HepG2 (cell line): ENCODE data around the gene SRRM2. TPM values are rescaled to one million over a fixed set of nuclear protein-coding genes. Genes with fewer than 3 reads are reported as not detected.

Experiments
- ATAC-seq: fragments of 200-7000 bp; cut with Tn5 transposase; 3 replicates; pipeline ENCODE4 v1.9.1; 2020; ENCODE audit warnings: mild to moderate bottlenecking, moderate library complexity
- BruUV-seq: library from RNA; stranded (reverse); fragments of 400-500 nt; replicated peaks from 2 replicates; lab custom pipeline; 2021; lab: Mats Ljungman, UMichigan
- CTCF ChIA-PET: fragments of 300-600 bp; formaldehyde crosslinking; extraction: SDS; loops from one replicate; lab custom pipeline; 2021; ENCODE audit warnings: low total read pairs, inconsistent platforms, low intra/inter-chr PET ratio; lab: Yijun Ruan, JAX
- POLR2A ChIA-PET: fragments of 350-600 bp; sonication (Branson Sonifier 250); formaldehyde crosslinking; loops from one replicate; lab custom pipeline; 2020; ENCODE audit warnings: antibody characterized with exemption, inconsistent platforms; lab: Yijun Ruan, JAX
- DNase-seq: peaks from one replicate; pipeline ENCODE4 v3.0.0-alpha.2; 2015; ENCODE audit warnings: low spot score
- FAIRE-seq: peaks from 3 replicates; lab custom pipeline; 2011; peaks lifted over from hg19 to GRCh38; lab: Jason Lieb, UNC
- H2AFZ ChIP-seq: one replicate; pipeline ENCODE4 v1.6.1; 2011; ENCODE audit warnings: low read length, inconsistent platforms
- H3K27ac ChIP-seq: fragments of 300-600 bp; 3 replicates; pipeline ENCODE4 v1.8.0; 2011; ENCODE audit warnings: mixed run types, mild to moderate bottlenecking, mixed read lengths, low read length, inconsistent platforms; ENCODE audit not compliant: insufficient read depth; ENCODE audit errors: extremely low read length
- H3K27me3 ChIP-seq, 2 experiments: fragments of 200-600 bp in 1 of 2; 2 replicates in 1 of 2; 3 replicates in 1 of 2; pipeline versions ENCODE4 v1.6.0 to v1.8.0; 2011; ENCODE audit warnings: low read length in 2 of 2, mild to moderate bottlenecking in 2 of 2, moderate library complexity in 2 of 2, inconsistent platforms in 1 of 2; ENCODE audit not compliant: insufficient read depth in 2 of 2, control insufficient read depth in 1 of 2
- H3K36me3 ChIP-seq, 2 experiments: fragments of 200-600 bp in 1 of 2; replicated peaks in 1 of 2; 2 replicates in 1 of 2; 3 replicates in 1 of 2; pipeline versions ENCODE4 v1.5.1 to v1.8.0; 2011; ENCODE audit warnings: low read length in 2 of 2, inconsistent platforms in 1 of 2; ENCODE audit not compliant: insufficient read depth in 2 of 2, control insufficient read depth in 1 of 2
- H3K4me1 ChIP-seq: 2 replicates; pipeline ENCODE4 v1.5.1; 2012; ENCODE audit warnings: low read length, inconsistent platforms; ENCODE audit not compliant: insufficient read depth
- H3K4me2 ChIP-seq: 2 replicates; pipeline ENCODE4 v1.6.0; 2011; ENCODE audit warnings: low read depth, low read length, inconsistent platforms
- H3K4me3 ChIP-seq, 3 experiments: fragments of 200-600 bp in 1 of 3; sonication (generic), shearing (Covaris generic) in 1 of 3; replicated peaks in 1 of 3; 2 replicates each; pipeline ENCODE4 v1.5.1; 2011 to 2016; ENCODE audit warnings: low read length in 3 of 3, inconsistent platforms in 2 of 3, low read depth in 2 of 3, mild to moderate bottlenecking in 2 of 3, control low read depth in 1 of 3, mixed read lengths in 1 of 3; ENCODE audit not compliant: insufficient read depth in 1 of 3
- H3K79me2 ChIP-seq: one replicate; pipeline ENCODE4 v1.6.1; 2011; ENCODE audit warnings: low read length, inconsistent platforms; ENCODE audit not compliant: insufficient read depth
- H3K9ac ChIP-seq: 2 replicates; pipeline ENCODE4 v1.6.0; 2011; ENCODE audit warnings: mild to moderate bottlenecking, low read depth, low read length, inconsistent platforms; ENCODE audit not compliant: insufficient read depth
- H3K9me3 ChIP-seq: 2 replicates; pipeline ENCODE4 v1.5.1; 2012; ENCODE audit warnings: mild to moderate bottlenecking, low read length
- H4K20me1 ChIP-seq: 2 replicates; pipeline ENCODE4 v1.6.0; 2011; ENCODE audit warnings: inconsistent platforms, mild to moderate bottlenecking, low read length, moderate library complexity; ENCODE audit not compliant: insufficient read depth
- ARID2 ChIP-seq: sonication (generic); formaldehyde crosslinking; IDR thresholded peaks from 2 replicates; pipeline ENCODE4 v1.8.1; 2022; ENCODE audit warnings: mild to moderate bottlenecking, missing genetic modification reagents, borderline replicate concordance
- CEBPZ ChIP-seq: IDR thresholded peaks from 2 replicates; pipeline ENCODE4 v1.6.1; 2012; ENCODE audit warnings: low read length, improper control_type of control experiment
- PITX1 ChIP-seq: sonication (generic); formaldehyde crosslinking; IDR thresholded peaks from 2 replicates; pipeline ENCODE4 v1.5.1; 2020; ENCODE audit warnings: mild to moderate bottlenecking, missing genetic modification reagents
- SMARCE1 ChIP-seq: fragments of 450-650 bp; IDR thresholded peaks from 2 replicates; pipeline ENCODE4 v1.6.1; 2017; ENCODE audit warnings: borderline replicate concordance
- SP1 ChIP-seq, 2 experiments: fragments of 450-650 bp in 1 of 2; sonication (generic) in 1 of 2; formaldehyde crosslinking in 1 of 2; IDR thresholded peaks; 2 replicates each; pipeline versions ENCODE4 v1.4.0 to v1.6.1; 2016 to 2020; ENCODE audit warnings: missing genetic modification reagents in 1 of 2
- ZBTB10 ChIP-seq: sonication (generic); formaldehyde crosslinking; IDR thresholded peaks from 2 replicates; pipeline ENCODE4 v1.4.0; 2020; ENCODE audit warnings: missing genetic modification reagents, borderline replicate concordance
- ZNF44 ChIP-seq: sonication (generic); formaldehyde crosslinking; IDR thresholded peaks from 2 replicates; pipeline ENCODE4 v1.5.1; 2020; ENCODE audit warnings: mild to moderate bottlenecking, missing genetic modification reagents
- ZNF704 ChIP-seq: sonication (generic); formaldehyde crosslinking; IDR thresholded peaks from 2 replicates; pipeline ENCODE4 v1.8.1; 2023; ENCODE audit warnings: mild to moderate bottlenecking, inconsistent platforms, moderate library complexity, missing genetic modification reagents, borderline replicate concordance
- WGBS: methylation state at CpG from one replicate; pipeline ENCODE4 v1.1.6; 2017; ENCODE audit warnings: low lambda C conversion rate; 5-methylcytosine and 5-hydroxymethylcytosine counted together
- in situ Hi-C: cut with HindIII; loops from 2 replicates; pipeline ENCODE4 v1.10.0; 2017; ENCODE audit warnings: low pct_unique_long_range_greater_than_20kb; ENCODE audit not compliant: extremely low pct_ligation_motif_present
- intact Hi-C: fragments of 100-400 bp; cut with micrococcal nuclease; formaldehyde crosslinking; loops from one replicate; pipeline ENCODE4 v1.10.0; 2022; ENCODE audit not compliant: unreplicated experiment
- polyA plus RNA-seq, 8 experiments: library from polyadenylated mRNA; depleted of rRNA in 3 of 8; stranded (reverse) in 7 of 8; unstranded in 1 of 8; fragments of >200 nt; fragmentation: Illumina TruSeq in 4 of 8; extraction: Trizol in 4 of 8; gene quantifications; 2 replicates each; pipeline versions ENCODE4 v1.2.1 to v1.2.3, GENCODE V29; 2011 to 2016; ENCODE audit warnings: low read depth in 4 of 8, missing spikeins in 1 of 8, mixed read lengths in 1 of 8; ENCODE audit not compliant: insufficient read depth in 1 of 8
- total RNA-seq, 5 experiments: library from RNA; depleted of rRNA; stranded (reverse); fragments of >200 nt; fragmentation: Illumina TruSeq; extraction: Trizol; gene quantifications; 2 replicates each; pipeline ENCODE4 v1.2.3, GENCODE V29; 2016; ENCODE audit warnings: low read depth in 1 of 5

The SRRM2 gene
- total and polyA plus RNA-seq, 2 of the 13 experiments (the other 11 are each of a cell fraction or from before 2014, with no cell fraction given), result 50.4 to 112 TPM

- Histone ChIP-seq H2AFZ (no peak overlapping the region), H3K79me2 (no peaks in the 10 kb centered on the region), H3K27me3 (peaks cover 5 to 53% of the 10 kb centered on the region in 2 experiments; a peak in 4 of 5 replicates), H3K4me2 (no peak overlapping the region), H3K27ac (no peak overlapping the region), H3K9me3 (no peaks in the 10 kb centered on the region), H3K4me3 (no peak overlapping the region), H4K20me1 (no peaks in the 10 kb centered on the region), H3K9ac (no peak overlapping the region), H3K4me1 (peaks cover 13% of the 10 kb centered on the region), H3K36me3 (no peaks in the 10 kb centered on the region)
- POLR2A ChIA-PET, result interaction anchor here (1.2 kb wide), 1 partner anchor 19 kb away, joined by 3 read pairs; the partner anchor contains the start of gene ZG16B
- WGBS, result 60% methylated on average over 2 of the region's 6 CpGs
- TF ChIP-seq CEBPZ (no peak), ARID2 (CRISPR knock-in tag) (no peak), PITX1 (CRISPR knock-in tag) (no peak), SMARCE1 (no peak), ZNF44 (CRISPR knock-in tag) (no peak), ZNF704 (CRISPR knock-in tag) (no peak), SP1 (IDR thresholded peaks at IDR 0.05) (no peak), SP1 (CRISPR knock-in tag; IDR thresholded peaks at IDR 0.05) (no peak), ZBTB10 (CRISPR knock-in tag) (no peak)
- CTCF ChIA-PET, result no interaction called here
- no TSS peak for BruUV-seq
- ATAC-seq, result no peak
- in situ Hi-C loops, result no loop called here
- no peak for FAIRE-seq
- intact Hi-C loops, result no loop called here
- no peak for DNase-seq
Measured at GRCh38 chr16:2810651-2811050, 58.2 kb downstream of the SRRM2 start.
